Body of pancreas (tissue), 4 donors: ENCODE data around the gene SYNGR2. TPM values are rescaled to one million over a fixed set of nuclear protein-coding genes. Genes with fewer than 3 reads are reported as not detected.
A peak's percentile ranks its signal among the peaks of the same experiment; 100 is the strongest.

Experiments
- ATAC-seq: fragments of 150-250 bp; one replicate; pipeline ENCODE4 v1.9.1; 2016
- DNase-seq, 4 donors: peaks; one replicate each; pipeline ENCODE4 v3.0.0-alpha.2; 2019
- H3K27ac ChIP-seq, 4 donors: fragments of 200-600 bp; sonication (generic); 1 replicate in 3 of 4; 2 replicates in 1 of 4; pipeline versions ENCODE4 v1.5.1 to v1.6.1; 2016 to 2019; ENCODE audit warnings: mild to moderate bottlenecking in 1 of 4, mixed read lengths in 1 of 4, moderate library complexity in 1 of 4
- H3K27me3 ChIP-seq, 2 donors: fragments of 200-600 bp; sonication (generic); one replicate each; pipeline ENCODE4 v1.6.0; 2016; ENCODE audit warnings: mild to moderate bottlenecking in 1 of 2
- H3K36me3 ChIP-seq, 2 donors: fragments of 200-600 bp; sonication (generic); replicated peaks in 1 of 2; 2 replicates each; pipeline ENCODE4 v1.5.1; 2016; ENCODE audit warnings: low read depth in 2 of 2; ENCODE audit not compliant: insufficient read depth in 1 of 2
- H3K4me1 ChIP-seq: fragments of 200-600 bp; sonication (generic); one replicate; pipeline ENCODE4 v1.6.0; 2016
- H3K4me3 ChIP-seq, 2 donors: fragments of 200-600 bp; sonication (generic); 1 replicate in 1 of 2; 2 replicates in 1 of 2; pipeline ENCODE4 v1.5.1; 2016 to 2019
- H3K9me3 ChIP-seq, 3 donors: fragments of 200-600 bp; sonication (generic); 1 replicate in 2 of 3; 2 replicates in 1 of 3; pipeline ENCODE4 v1.5.1; 2016
- POLR2A ChIP-seq, 3 donors: fragments of 450-650 bp; IDR thresholded peaks; one replicate each; pipeline ENCODE4 v1.6.1; 2016; ENCODE audit warnings: antibody characterized with exemption in 3 of 3, mild to moderate bottlenecking in 2 of 3
- WGBS, 2 donors: methylation state at CpG; one replicate each; pipeline ENCODE4 v1.1.5; 2017; 5-methylcytosine and 5-hydroxymethylcytosine counted together
- intact Hi-C: fragments of 100-400 bp; cut with DNase I; formaldehyde crosslinking; loops from one replicate; pipeline ENCODE4 v1.15.1; 2023
- total RNA-seq, 2 donors: library from RNA; depleted of rRNA; stranded (reverse); fragments of >200 nt; gene quantifications; one replicate each; pipeline ENCODE4 v1.1.0, GENCODE V29; 2016
- TF ChIP-seq, protein P1 (sequence below), 7 experiments: fragments of 450-650 bp in 4 of 7; fragments of 200-600 bp in 3 of 7; sonication (generic) in 3 of 7; IDR thresholded peaks; one replicate each; pipeline ENCODE4 v1.5.1; 2016 to 2019; ENCODE audit warnings: antibody characterized with exemption in 7 of 7

SYNGR2 gene
- total RNA-seq, 2 donors from 2014 or later: 68.6 to 86.4 TPM

- H3K36me3 ChIP-seq: no peaks in the 10 kb centered on the region
- 76 to 79% methylated on average over 7 to 16 of the region's 17 CpGs for WGBS, 2 donors
- H3K9me3 ChIP-seq: no peaks in the 10 kb centered on the region
- no peak overlapping the region for H3K4me3 ChIP-seq
- H3K27ac ChIP-seq: no peak overlapping the region
- ATAC-seq (no peak), DNase-seq (peak in 1 of 4 donors; percentile 56)
- H3K27me3 ChIP-seq: no peaks in the 10 kb centered on the region
- peaks cover 58% of the 10 kb centered on the region for H3K4me1 ChIP-seq
- TF ChIP-seq POLR2A (IDR thresholded peaks at IDR 0.05): no peak
- TF ChIP-seq, protein P1, sequence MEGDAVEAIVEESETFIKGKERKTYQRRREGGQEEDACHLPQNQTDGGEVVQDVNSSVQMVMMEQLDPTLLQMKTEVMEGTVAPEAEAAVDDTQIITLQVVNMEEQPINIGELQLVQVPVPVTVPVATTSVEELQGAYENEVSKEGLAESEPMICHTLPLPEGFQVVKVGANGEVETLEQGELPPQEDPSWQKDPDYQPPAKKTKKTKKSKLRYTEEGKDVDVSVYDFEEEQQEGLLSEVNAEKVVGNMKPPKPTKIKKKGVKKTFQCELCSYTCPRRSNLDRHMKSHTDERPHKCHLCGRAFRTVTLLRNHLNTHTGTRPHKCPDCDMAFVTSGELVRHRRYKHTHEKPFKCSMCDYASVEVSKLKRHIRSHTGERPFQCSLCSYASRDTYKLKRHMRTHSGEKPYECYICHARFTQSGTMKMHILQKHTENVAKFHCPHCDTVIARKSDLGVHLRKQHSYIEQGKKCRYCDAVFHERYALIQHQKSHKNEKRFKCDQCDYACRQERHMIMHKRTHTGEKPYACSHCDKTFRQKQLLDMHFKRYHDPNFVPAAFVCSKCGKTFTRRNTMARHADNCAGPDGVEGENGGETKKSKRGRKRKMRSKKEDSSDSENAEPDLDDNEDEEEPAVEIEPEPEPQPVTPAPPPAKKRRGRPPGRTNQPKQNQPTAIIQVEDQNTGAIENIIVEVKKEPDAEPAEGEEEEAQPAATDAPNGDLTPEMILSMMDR (IDR thresholded peaks at IDR 0.05): no peak
- intact Hi-C loops: no loop called here
Observed at GRCh38 chr17:78179372-78179771, 11.0 kb downstream of the SYNGR2 start.

DNA sequence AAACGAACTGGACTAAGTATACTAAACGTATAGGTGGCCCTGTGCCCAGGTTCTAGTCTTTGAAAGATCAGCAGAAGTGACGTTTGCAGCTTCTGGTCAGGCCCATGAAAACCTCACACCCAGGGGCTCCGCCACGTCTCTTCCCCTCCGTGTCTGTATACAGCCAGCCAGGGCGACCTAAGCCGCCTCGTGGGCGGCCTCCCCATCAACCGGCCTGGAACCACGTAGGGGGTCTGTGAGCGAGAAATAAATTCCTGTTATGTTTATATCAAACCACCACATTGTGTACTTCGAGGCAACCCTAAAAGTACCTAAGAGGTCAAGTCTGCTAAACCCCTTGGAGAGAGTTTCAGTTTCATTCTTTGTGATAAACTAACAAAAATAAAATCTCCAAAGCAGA lies 11.7 kb downstream of the SYNGR2 start:
- no peak overlapping the region for H3K4me3 ChIP-seq
- no peak for ATAC-seq
- intact Hi-C loops: no loop called here
- H3K4me1 ChIP-seq: peaks cover 58% of the 10 kb centered on the region
- H3K27ac ChIP-seq: no peak overlapping the region
- TF ChIP-seq, protein P1 (IDR thresholded peaks at IDR 0.05): no peak
- no peak for TF ChIP-seq POLR2A (IDR thresholded peaks at IDR 0.05)
- no peaks in the 10 kb centered on the region for H3K36me3 ChIP-seq
- no peak for DNase-seq
- WGBS, 2 donors: 75 to 82% methylated on average over 14 of the region's 14 CpGs
- H3K9me3 ChIP-seq: no peaks in the 10 kb centered on the region
- no peaks in the 10 kb centered on the region for H3K27me3 ChIP-seq

GRCh38 chr17:78180508-78180907 lies 12.1 kb downstream of the SYNGR2 start:
- peaks cover 58% of the 10 kb centered on the region for H3K4me1 ChIP-seq

DNA sequence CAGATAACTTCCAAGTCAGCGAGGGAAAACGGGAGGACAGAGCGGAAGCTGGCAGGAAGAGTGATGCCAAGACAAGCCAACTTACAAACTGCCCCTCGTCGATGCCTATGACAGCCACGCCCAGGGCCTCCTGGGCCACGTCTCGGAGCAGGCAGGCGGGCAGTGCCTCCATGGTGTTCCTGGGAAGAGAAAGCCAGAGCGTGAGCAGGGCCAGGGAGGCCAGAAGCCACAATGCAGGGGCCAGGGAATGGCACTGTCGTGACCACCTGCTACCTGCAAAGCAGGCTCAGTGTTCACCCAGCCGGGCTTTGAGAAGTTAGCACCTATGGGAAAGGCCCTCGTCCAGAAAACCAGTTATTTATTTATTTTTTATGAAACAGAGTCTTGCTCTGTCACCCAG lies 14.1 kb downstream of the SYNGR2 start:
- peaks cover 56% of the 10 kb centered on the region for H3K4me1 ChIP-seq
- peak overlapping the region; percentile 53 to 89 (median 79) for H3K27ac ChIP-seq
- H3K27me3 ChIP-seq: no peaks in the 10 kb centered on the region
- 49 to 57% methylated on average over 13 of the region's 13 CpGs for WGBS, 2 donors
- ATAC-seq (peak; percentile 20), DNase-seq (peak; percentile 70 to 86 (median 80))
- TF ChIP-seq POLR2A (IDR thresholded peaks at IDR 0.05): peak in 1 of 3 donors; percentile 21
- TF ChIP-seq, protein P1 (IDR thresholded peaks at IDR 0.05): no peak
- H3K4me3 ChIP-seq: no peak overlapping the region
- no peaks in the 10 kb centered on the region for H3K9me3 ChIP-seq
- intact Hi-C loops: no loop called here
- no peaks in the 10 kb centered on the region for H3K36me3 ChIP-seq

More at GRCh38 chr17:78180508-78180907, 12.1 kb downstream of the SYNGR2 start:
- Histone ChIP-seq H3K36me3 (no peaks in the 10 kb centered on the region), H3K9me3 (no peaks in the 10 kb centered on the region), H3K4me3 (no peak overlapping the region), H3K27ac (no peak overlapping the region), H3K27me3 (no peaks in the 10 kb centered on the region)
- no peak for ATAC-seq
- WGBS, 2 donors: 74 to 78% methylated on average over 2 of the region's 2 CpGs
- no peak for DNase-seq
- intact Hi-C loops: no loop called here
- no peak for TF ChIP-seq POLR2A (IDR thresholded peaks at IDR 0.05)
- TF ChIP-seq, protein P1 (IDR thresholded peaks at IDR 0.05): no peak

DNA sequence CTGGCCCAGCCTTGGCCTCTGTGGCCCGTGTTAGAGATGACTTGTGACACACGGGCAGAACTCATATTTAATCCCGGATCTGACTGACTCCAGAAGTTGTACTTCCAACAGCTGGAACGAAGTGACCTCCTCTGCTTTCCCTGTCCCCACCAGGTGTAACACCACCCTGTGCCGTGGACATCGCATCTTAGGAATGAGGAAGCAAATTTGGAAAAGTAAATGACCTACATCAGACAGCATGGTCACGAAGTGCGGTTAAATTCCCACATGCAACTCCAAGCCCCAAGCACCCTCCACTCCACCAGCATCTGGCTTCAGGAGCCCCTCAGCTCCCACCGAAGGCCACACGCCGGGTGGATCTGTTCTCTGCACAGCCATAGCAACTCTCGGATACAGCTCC lies 15.5 kb downstream of the SYNGR2 start:
- H3K4me3 ChIP-seq: no peak overlapping the region
- TF ChIP-seq, protein P1 (IDR thresholded peaks at IDR 0.05): no peak
- TF ChIP-seq POLR2A (IDR thresholded peaks at IDR 0.05): no peak
- H3K9me3 ChIP-seq: no peaks in the 10 kb centered on the region
- intact Hi-C loops: no loop called here
- H3K4me1 ChIP-seq: peaks cover 68% of the 10 kb centered on the region
- H3K27me3 ChIP-seq: no peaks in the 10 kb centered on the region
- ATAC-seq (no peak), DNase-seq (no peak)
- peak overlapping the region; percentile 73 to 89 (median 79) for H3K27ac ChIP-seq
- 60 to 67% methylated on average over 9 to 12 of the region's 12 CpGs for WGBS, 2 donors
- H3K36me3 ChIP-seq: no peaks in the 10 kb centered on the region
